ENCODE results near the gene TSPAN18. TPM values are rescaled to one million over a fixed set of nuclear protein-coding genes. Genes with fewer than 3 reads are reported as not detected.

Gene TSPAN18
- polyA plus RNA-seq, 1 donor from 2014 or later, result 2.1 TPM

GRCh38 chr11:44740967-44741366 is 14.2 kb downstream of the TSPAN18 start:
- Mint-ChIP-seq H3K4me1 (peaks cover 0 to 2% (median 0%) of the 10 kb centered on the region in 3 donors), H3K27ac (no peak overlapping the region), H3K27me3 (no peaks in the 10 kb centered on the region), H3K9me3 (no peaks in the 10 kb centered on the region), H3K4me3 (no peak overlapping the region), H3K36me3 (peaks cover 1% of the 10 kb centered on the region)

DNA sequence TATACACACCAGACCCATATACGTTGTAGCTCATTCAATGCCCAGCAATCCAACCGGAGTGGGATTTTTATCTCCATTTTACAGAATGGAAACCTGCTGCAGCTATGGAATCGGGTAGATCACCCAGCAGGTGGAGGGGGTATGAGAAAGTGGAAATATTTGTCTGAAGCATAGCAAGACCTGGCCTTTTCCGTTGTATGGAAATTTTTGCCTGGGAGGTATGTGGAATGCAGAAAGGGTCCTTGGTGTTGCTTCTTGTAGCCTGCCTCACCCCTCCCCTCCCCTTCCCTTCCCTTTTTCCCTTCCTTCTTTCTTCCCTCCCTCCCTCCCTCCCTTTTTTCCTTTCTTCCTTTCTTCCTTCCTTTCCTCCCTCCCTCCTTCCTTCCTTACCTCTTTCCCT is 15.2 kb downstream of the TSPAN18 start:
- H3K27me3 Mint-ChIP-seq, result no peaks in the 10 kb centered on the region
- H3K4me3 Mint-ChIP-seq, result no peak overlapping the region
- H3K27ac Mint-ChIP-seq, result no peak overlapping the region
- H3K9me3 Mint-ChIP-seq, result no peaks in the 10 kb centered on the region
- peaks cover 1% of the 10 kb centered on the region for H3K36me3 Mint-ChIP-seq
- peaks cover 0 to 2% (median 0%) of the 10 kb centered on the region in 3 donors for H3K4me1 Mint-ChIP-seq

DNA sequence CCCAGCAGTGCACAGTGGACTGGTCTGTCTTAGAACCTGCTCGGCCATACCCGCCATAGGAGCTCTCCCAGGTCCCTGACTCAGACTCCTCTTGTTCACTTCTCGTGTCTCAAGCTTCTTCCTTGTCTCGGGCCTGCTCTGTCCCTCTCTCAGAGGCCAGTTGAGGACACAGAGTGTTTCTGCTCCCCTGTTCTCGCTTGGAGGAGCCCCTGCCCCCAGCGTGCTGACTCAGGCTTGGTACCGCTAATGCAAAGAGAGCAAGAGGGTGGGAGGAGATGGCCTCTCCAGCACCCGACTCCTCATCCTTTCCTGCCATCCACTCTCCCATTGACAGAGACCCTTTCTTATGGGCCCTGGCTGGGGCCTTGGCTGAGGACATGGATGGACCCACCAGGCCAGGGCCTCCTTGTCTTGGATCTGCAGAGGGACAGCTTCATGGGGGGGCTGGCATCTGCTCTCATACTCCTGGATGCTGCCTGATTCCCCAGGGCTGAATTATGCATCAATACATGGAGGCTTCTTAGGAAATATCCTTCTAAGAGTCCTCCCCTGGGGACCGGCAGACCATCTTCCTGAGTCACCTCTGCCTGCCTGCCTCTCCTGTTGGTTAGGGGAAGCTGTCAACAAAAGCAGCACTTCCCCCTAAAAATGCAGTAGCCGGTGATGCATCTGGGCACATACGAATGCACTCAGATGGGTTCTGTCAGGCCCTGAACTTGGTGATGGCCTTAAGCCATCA is 15.9 kb downstream of the TSPAN18 start:
- H3K4me3 Mint-ChIP-seq, result no peak overlapping the region
- no peaks in the 10 kb centered on the region for H3K9me3 Mint-ChIP-seq
- H3K36me3 Mint-ChIP-seq, result peaks cover 2% of the 10 kb centered on the region
- no peaks in the 10 kb centered on the region for H3K27me3 Mint-ChIP-seq
- peaks cover 0 to 2% (median under 1%) of the 10 kb centered on the region in 3 donors for H3K4me1 Mint-ChIP-seq
- H3K27ac Mint-ChIP-seq, result no peak overlapping the region

DNA sequence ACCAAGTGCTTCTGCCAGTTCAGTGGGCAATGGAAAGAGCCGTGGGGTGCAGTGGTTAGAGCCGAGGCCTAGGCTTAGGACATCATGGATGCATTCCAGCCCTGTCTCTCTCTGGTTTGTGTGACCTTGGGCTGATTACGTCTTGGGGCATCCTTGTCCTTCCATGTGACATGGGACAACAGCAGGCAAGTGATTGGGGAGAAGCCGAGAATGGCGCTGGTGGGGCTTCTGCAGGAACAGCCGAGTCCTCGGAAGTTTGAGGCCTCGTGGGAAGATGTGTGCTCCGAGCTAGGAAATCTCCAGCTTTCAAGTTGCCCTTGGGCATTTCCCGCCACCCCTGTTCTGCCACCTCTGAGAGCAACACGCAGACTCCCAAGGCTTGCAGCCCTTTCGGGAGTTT is 16.6 kb downstream of the TSPAN18 start:
- no peak overlapping the region for H3K4me3 Mint-ChIP-seq
- no peaks in the 10 kb centered on the region for H3K27me3 Mint-ChIP-seq
- H3K4me1 Mint-ChIP-seq, result peaks cover 0 to 2% (median 2%) of the 10 kb centered on the region in 3 donors
- no peaks in the 10 kb centered on the region for H3K9me3 Mint-ChIP-seq
- peaks cover 4% of the 10 kb centered on the region for H3K36me3 Mint-ChIP-seq
- H3K27ac Mint-ChIP-seq, result no peak overlapping the region

DNA sequence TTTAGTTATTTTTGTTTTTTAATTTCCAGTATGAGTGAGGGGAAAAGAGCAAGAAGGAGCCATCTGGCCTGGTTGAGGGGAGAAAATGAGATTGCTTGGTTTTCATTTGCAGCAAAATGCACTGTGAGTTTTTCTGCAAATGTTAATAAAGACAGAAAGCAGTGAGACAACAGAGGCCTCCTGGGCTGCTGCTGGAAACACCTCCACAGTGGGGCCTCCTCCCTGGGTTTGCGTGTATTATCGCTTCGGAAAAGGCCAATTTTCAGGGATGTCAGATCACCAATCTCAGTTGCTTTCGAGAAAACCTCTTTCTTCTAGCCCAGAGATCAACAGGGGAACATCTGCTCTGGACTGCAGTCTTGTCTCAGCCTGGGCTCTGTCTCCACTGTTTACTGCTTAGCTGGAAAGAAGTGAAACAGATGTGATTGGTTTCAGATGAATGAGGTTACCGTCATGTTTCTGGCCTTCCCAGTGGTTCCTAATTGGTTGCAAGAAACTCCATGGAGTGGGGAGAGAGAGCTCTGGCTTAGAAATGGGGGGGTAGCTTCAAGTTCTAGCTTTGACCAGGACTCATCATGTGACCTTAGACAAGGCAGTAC is 17.3 kb downstream of the TSPAN18 start:
- Mint-ChIP-seq H3K4me3 (no peak overlapping the region), H3K27me3 (no peaks in the 10 kb centered on the region), H3K4me1 (peaks cover 0 to 2% (median 2%) of the 10 kb centered on the region in 3 donors), H3K36me3 (peaks cover 4% of the 10 kb centered on the region), H3K27ac (no peak overlapping the region), H3K9me3 (no peaks in the 10 kb centered on the region)

- Mint-ChIP-seq H3K27me3 (no peaks in the 10 kb centered on the region), H3K27ac (no peak overlapping the region), H3K9me3 (no peaks in the 10 kb centered on the region), H3K36me3 (peaks cover 3% of the 10 kb centered on the region), H3K4me1 (peaks cover 0 to 2% (median 2%) of the 10 kb centered on the region in 3 donors), H3K4me3 (no peak overlapping the region)
Measured at GRCh38 chr11:44746894-44747293, 20.1 kb downstream of the TSPAN18 start.

DNA sequence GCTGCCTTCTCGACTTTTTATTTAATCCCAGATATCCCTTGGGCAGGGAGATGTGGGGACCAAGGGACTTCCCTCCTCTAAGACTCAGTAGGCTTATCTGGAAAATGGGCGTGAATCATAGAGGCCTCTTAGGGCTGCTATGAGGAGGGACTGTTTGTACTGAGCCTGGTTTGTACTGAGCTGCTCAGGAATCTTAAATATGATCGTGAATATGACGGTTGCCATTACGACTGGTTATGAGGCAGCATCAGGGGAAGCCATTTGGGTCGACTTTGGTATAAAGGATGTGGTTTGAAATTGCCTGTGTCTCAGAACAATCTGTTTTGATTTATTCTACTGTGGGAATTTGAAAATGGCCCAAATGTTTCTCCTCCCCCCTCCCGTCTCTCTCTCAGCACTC is 20.6 kb downstream of the TSPAN18 start:
- H3K36me3 Mint-ChIP-seq, result peaks cover 3% of the 10 kb centered on the region
- H3K27me3 Mint-ChIP-seq, result no peaks in the 10 kb centered on the region
- H3K4me3 Mint-ChIP-seq, result no peak overlapping the region
- H3K27ac Mint-ChIP-seq, result no peak overlapping the region
- H3K9me3 Mint-ChIP-seq, result no peaks in the 10 kb centered on the region
- H3K4me1 Mint-ChIP-seq, result peaks cover 0 to 4% (median 2%) of the 10 kb centered on the region in 3 donors

- Mint-ChIP-seq H3K27ac (peak overlapping the region in 1 of 3 donors; percentile 13), H3K4me3 (no peak overlapping the region)
Measured at GRCh38 chr11:44747836-44748235, 21.1 kb downstream of the TSPAN18 start.

GRCh38 chr11:44748606-44749005 is 21.8 kb downstream of the TSPAN18 start:
- H3K9me3 Mint-ChIP-seq, result no peaks in the 10 kb centered on the region
- peaks cover 3% of the 10 kb centered on the region for H3K36me3 Mint-ChIP-seq
- H3K4me1 Mint-ChIP-seq, result peaks cover 0 to 4% (median 0%) of the 10 kb centered on the region in 3 donors
- no peak overlapping the region for H3K4me3 Mint-ChIP-seq
- H3K27ac Mint-ChIP-seq, result peak overlapping the region in 1 of 3 donors; percentile 16
- no peaks in the 10 kb centered on the region for H3K27me3 Mint-ChIP-seq

More at GRCh38 chr11:44747836-44748235, 21.1 kb downstream of the TSPAN18 start:
- Mint-ChIP-seq H3K27me3 (no peaks in the 10 kb centered on the region), H3K4me1 (peaks cover 0 to 4% (median 2%) of the 10 kb centered on the region in 3 donors), H3K36me3 (peaks cover 3% of the 10 kb centered on the region), H3K9me3 (no peaks in the 10 kb centered on the region)

GRCh38 chr11:44749189-44749588 is 22.4 kb downstream of the TSPAN18 start:
- Mint-ChIP-seq H3K27ac (no peak overlapping the region), H3K27me3 (no peaks in the 10 kb centered on the region), H3K9me3 (no peaks in the 10 kb centered on the region), H3K4me3 (no peak overlapping the region), H3K36me3 (peaks cover 3% of the 10 kb centered on the region), H3K4me1 (peaks cover 0 to 4% (median 0%) of the 10 kb centered on the region in 3 donors)

- H3K4me3 Mint-ChIP-seq, result no peak overlapping the region
- H3K4me1 Mint-ChIP-seq, result peaks cover 0 to 4% (median 0%) of the 10 kb centered on the region in 3 donors
- H3K36me3 Mint-ChIP-seq, result peaks cover 3% of the 10 kb centered on the region
- H3K9me3 Mint-ChIP-seq, result no peaks in the 10 kb centered on the region
- H3K27ac Mint-ChIP-seq, result no peak overlapping the region
- no peaks in the 10 kb centered on the region for H3K27me3 Mint-ChIP-seq
Measured at GRCh38 chr11:44750551-44751465, 24.0 kb downstream of the TSPAN18 start.

- Mint-ChIP-seq H3K9me3 (no peaks in the 10 kb centered on the region), H3K36me3 (peaks cover 3% of the 10 kb centered on the region), H3K27me3 (no peaks in the 10 kb centered on the region), H3K27ac (no peak overlapping the region), H3K4me3 (no peak overlapping the region), H3K4me1 (peaks cover 0 to 4% (median 0%) of the 10 kb centered on the region in 3 donors)
Measured at GRCh38 chr11:44752300-44752699, 25.5 kb downstream of the TSPAN18 start.

DNA sequence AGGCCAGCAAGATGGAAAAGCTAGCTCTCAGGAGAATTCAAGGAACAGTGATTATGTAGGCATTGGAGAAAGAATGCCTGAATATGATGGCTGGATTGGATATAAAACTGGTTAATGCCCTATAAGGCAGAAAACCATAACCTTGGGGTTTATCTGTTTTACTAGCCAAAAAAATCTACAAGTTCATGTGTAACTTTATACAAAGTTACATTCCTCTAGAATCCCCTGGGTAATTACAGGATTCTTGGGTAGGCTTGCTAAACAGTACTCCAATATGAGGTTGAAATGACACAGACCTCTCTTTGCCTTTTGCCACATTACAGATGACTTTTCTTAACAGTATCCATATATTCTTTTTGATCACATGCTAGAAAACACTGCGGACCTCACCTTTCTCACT is 26.0 kb downstream of the TSPAN18 start:
- no peak overlapping the region for H3K4me3 Mint-ChIP-seq
- no peaks in the 10 kb centered on the region for H3K27me3 Mint-ChIP-seq
- peak overlapping the region in 1 of 3 donors; percentile 11 for H3K27ac Mint-ChIP-seq
- H3K36me3 Mint-ChIP-seq, result peaks cover 4% of the 10 kb centered on the region
- peaks cover 0 to under 1% (median 0%) of the 10 kb centered on the region in 3 donors for H3K9me3 Mint-ChIP-seq
- H3K4me1 Mint-ChIP-seq, result peaks cover 0 to 4% (median 0%) of the 10 kb centered on the region in 3 donors

- Mint-ChIP-seq H3K9me3 (peaks cover 3 to 12% (median 3%) of the 10 kb centered on the region in 3 donors), H3K36me3 (peaks cover 4% of the 10 kb centered on the region), H3K27me3 (no peaks in the 10 kb centered on the region), H3K4me3 (no peak overlapping the region), H3K27ac (no peak overlapping the region), H3K4me1 (peaks cover 0 to 2% (median 0%) of the 10 kb centered on the region in 3 donors)
Measured at GRCh38 chr11:44753961-44754645, 27.3 kb downstream of the TSPAN18 start.
